AML-193 (cell line): ENCODE data around the gene CPEB3.
"Not testable (repeated sequence)": the region's sequence is repeated elsewhere in the genome, so short reads cannot be mapped to it uniquely, and the experiment has no call there.

Experiments used
- DNase-seq, 2 experiments: peaks; one replicate each; lab custom pipeline; 2025; lab: John Stamatoyannopoulos, UW

The CPEB3 gene

GRCh38 chr10:92142512-92142911 is 148.4 kb downstream of the CPEB3 start:
- no peak for DNase-seq

GRCh38 chr10:92141147-92141546 is 149.7 kb downstream of the CPEB3 start:
- DNase-seq: not testable (repeated sequence)

GRCh38 chr10:92134049-92134448 is 156.8 kb downstream of the CPEB3 start:
- not testable (repeated sequence) for DNase-seq

- DNase-seq: no peak
Measured at GRCh38 chr10:92131275-92131820, 159.5 kb downstream of the CPEB3 start.

- no peak for DNase-seq
Measured at GRCh38 chr10:92130622-92131274, 160.1 kb downstream of the CPEB3 start.

- DNase-seq: no peak
Measured at GRCh38 chr10:92126100-92126650, 164.7 kb downstream of the CPEB3 start.

GRCh38 chr10:92125144-92125543 is 165.7 kb downstream of the CPEB3 start:
- DNase-seq: no peak

- peak; percentile 41 to 42 for DNase-seq
Measured at GRCh38 chr10:92124616-92125143, 166.2 kb downstream of the CPEB3 start.

- DNase-seq: no peak
Measured at GRCh38 chr10:92124020-92124419, 166.9 kb downstream of the CPEB3 start.

- no peak for DNase-seq
Measured at GRCh38 chr10:92122941-92123450, 167.9 kb downstream of the CPEB3 start.

GRCh38 chr10:92121686-92122492 is 169.0 kb downstream of the CPEB3 start:
- no peak for DNase-seq

- DNase-seq: no peak
Measured at GRCh38 chr10:92119340-92119739, 171.5 kb downstream of the CPEB3 start.

- not testable (repeated sequence) for DNase-seq
Measured at GRCh38 chr10:92114917-92115316, 176.0 kb downstream of the CPEB3 start.

- DNase-seq: no peak
Measured at GRCh38 chr10:92113911-92114600, 176.8 kb downstream of the CPEB3 start.

GRCh38 chr10:92112462-92112861 is 178.4 kb downstream of the CPEB3 start:
- no peak for DNase-seq

GRCh38 chr10:92111336-92111939 is 179.4 kb downstream of the CPEB3 start:
- no peak for DNase-seq

- DNase-seq: peak in 1 of 2 experiments; percentile 12
Measured at GRCh38 chr10:92110039-92110794, 180.7 kb downstream of the CPEB3 start.

GRCh38 chr10:92108747-92109146 is 182.1 kb downstream of the CPEB3 start:
- no peak for DNase-seq

GRCh38 chr10:92108120-92108519 is 182.8 kb downstream of the CPEB3 start:
- DNase-seq: no peak

- no peak for DNase-seq
Measured at GRCh38 chr10:92103376-92104090, 187.3 kb downstream of the CPEB3 start.
